ENCODE results near the gene GALNT12.
A peak's percentile ranks its signal among the peaks of the same experiment; 100 is the strongest.

Gene GALNT12

GRCh38 chr9:98783518-98784226, 23.8 kb upstream of the GALNT12 start:
- no peak for DNase-seq

- DNase-seq = no peak
Observed at GRCh38 chr9:98784831-98785806, 22.4 kb upstream of the GALNT12 start.

- DNase-seq = no peak
Observed at GRCh38 chr9:98786750-98787510, 20.5 kb upstream of the GALNT12 start.

- no peak for DNase-seq
Observed at GRCh38 chr9:98787766-98788335, 19.6 kb upstream of the GALNT12 start.

GRCh38 chr9:98789483-98790133, 17.9 kb upstream of the GALNT12 start:
- DNase-seq = no peak

- DNase-seq = no peak
Observed at GRCh38 chr9:98790134-98790841, 17.2 kb upstream of the GALNT12 start.

GRCh38 chr9:98790842-98791607, 16.4 kb upstream of the GALNT12 start:
- DNase-seq = peak; percentile 63

- DNase-seq = no peak
Observed at GRCh38 chr9:98791608-98792490, 15.6 kb upstream of the GALNT12 start.

GRCh38 chr9:98793031-98793430, 14.4 kb upstream of the GALNT12 start:
- DNase-seq = no peak

- no peak for DNase-seq
Observed at GRCh38 chr9:98794802-98795201, 12.7 kb upstream of the GALNT12 start.

- DNase-seq = no peak
Observed at GRCh38 chr9:98795295-98795955, 12.0 kb upstream of the GALNT12 start.

- DNase-seq = peak; percentile 9
Observed at GRCh38 chr9:98795970-98796363, 11.5 kb upstream of the GALNT12 start.

GRCh38 chr9:98796364-98797101, 10.9 kb upstream of the GALNT12 start, which contains the start of gene ANKS6:
ANKS6 (minus strand) TSS chr9:98796555; CDS start chr9:98796491, 64 bp downstream.
- DNase-seq = peak; percentile 80

- DNase-seq = no peak
Observed at GRCh38 chr9:98797491-98797890, 10.0 kb upstream of the GALNT12 start.

- DNase-seq = no peak
Observed at GRCh38 chr9:98798254-98798653, 9.2 kb upstream of the GALNT12 start.

GRCh38 chr9:98801561-98801960, 5.9 kb upstream of the GALNT12 start:
- DNase-seq = no peak

GRCh38 chr9:98801969-98802371, 5.5 kb upstream of the GALNT12 start:
- DNase-seq = no peak

GRCh38 chr9:98804083-98804482, 3.4 kb upstream of the GALNT12 start:
- no peak for DNase-seq
